K562 (cell line): ENCODE data around the gene HMGXB3. TPM values are rescaled to one million over a fixed set of nuclear protein-coding genes. Genes with fewer than 3 reads are reported as not detected.

Experiments
- CREB3 ChIP-seq: fragments of 450-650 bp; conservative IDR thresholded peaks from 2 replicates; pipeline ENCODE4 v1.6.1; 2016; ENCODE audit warnings: missing genetic modification characterization, low read depth, mild to moderate bottlenecking, missing compliant biosample characterization, moderate library complexity
- ETV5 ChIP-seq: sonication (generic); formaldehyde crosslinking; IDR thresholded peaks from 2 replicates; pipeline ENCODE4 v1.4.0; 2020; ENCODE audit warnings: low read depth, mild to moderate bottlenecking, missing genetic modification reagents
- MCM5 ChIP-seq: fragments of 450-650 bp; IDR thresholded peaks from 2 replicates; pipeline ENCODE4 v1.6.1; 2016; ENCODE audit warnings: low read depth
- MGA ChIP-seq: fragments of 450-650 bp; IDR thresholded peaks from 2 replicates; pipeline ENCODE4 v1.6.1; 2016; ENCODE audit warnings: mild to moderate bottlenecking, moderate library complexity
- NFE2L1 ChIP-seq: fragments of 450-650 bp; IDR thresholded peaks from 2 replicates; pipeline ENCODE4 v1.6.1; 2016; ENCODE audit warnings: missing genetic modification characterization, low read depth, mild to moderate bottlenecking, missing compliant biosample characterization, moderate library complexity, borderline replicate concordance
- RFX5 ChIP-seq: IDR thresholded peaks from 2 replicates; pipeline ENCODE4 v1.6.1; 2011; ENCODE audit warnings: low read depth, mild to moderate bottlenecking, improper control_type of control experiment, low read length
- SETDB1 ChIP-seq: IDR thresholded peaks from one replicate; pipeline ENCODE4 v1.6.1; 2012; ENCODE audit warnings: low read length, control low read depth, inconsistent platforms
- TCFL5 ChIP-seq: fragments of 250-450 bp; sonication (Bioruptor Pico); conservative IDR thresholded peaks from 2 replicates; pipeline ENCODE4 v1.6.1; 2021; ENCODE audit warnings: mild to moderate bottlenecking, moderate library complexity, matching md5 sums
- TEAD2 ChIP-seq: fragments of 450-650 bp; IDR thresholded peaks from 2 replicates; pipeline ENCODE4 v1.6.1; 2016; ENCODE audit warnings: missing genetic modification characterization, control low read depth, missing compliant biosample characterization
- polyA plus RNA-seq, 8 experiments: library from polyadenylated mRNA; depleted of rRNA in 4 of 8; stranded (reverse) in 5 of 8; unstranded in 3 of 8; fragments of >200 nt; fragmentation: Nextera tagmentation in 2 of 8; fragmentation: Illumina TruSeq in 1 of 8; extraction: Ambion mirVana in 2 of 8; extraction: Trizol in 1 of 8; gene quantifications; 2 replicates each; pipeline versions ENCODE4 v1.2.1 to v1.2.3, GENCODE V29; 2011 to 2014; ENCODE audit warnings: inconsistent platforms in 1 of 8, missing spikeins in 1 of 8
- total RNA-seq, 7 experiments: library from RNA; depleted of rRNA in 6 of 7; stranded (reverse); fragments of >200 nt in 6 of 7; fragmentation: Illumina TruSeq in 2 of 7; extraction: Trizol in 2 of 7; gene quantifications; 2 replicates each; pipeline versions ENCODE4 v1.2.1 to v1.2.3, GENCODE V29; 2011 to 2021; ENCODE audit warnings: low replicate concordance in 1 of 7
- TF ChIP-seq, protein P1 (sequence below): sonication (generic); formaldehyde crosslinking; IDR thresholded peaks from 2 replicates; pipeline ENCODE4 v1.8.1; 2023; ENCODE audit warnings: mild to moderate bottlenecking, missing genetic modification reagents
- TF ChIP-seq, protein P2 (sequence below): fragments of 250-450 bp; sonication (Bioruptor Pico); IDR thresholded peaks from 2 replicates; pipeline ENCODE4 v1.8.0; 2021; ENCODE audit warnings: moderate library complexity, mild to moderate bottlenecking, inconsistent platforms

The HMGXB3 gene
- total and polyA plus RNA-seq, 9 of the 15 experiments (the other 6 are each of a cell fraction or from before 2014, with no cell fraction given): 1.8 to 44.1 (median 32.2) TPM

DNA sequence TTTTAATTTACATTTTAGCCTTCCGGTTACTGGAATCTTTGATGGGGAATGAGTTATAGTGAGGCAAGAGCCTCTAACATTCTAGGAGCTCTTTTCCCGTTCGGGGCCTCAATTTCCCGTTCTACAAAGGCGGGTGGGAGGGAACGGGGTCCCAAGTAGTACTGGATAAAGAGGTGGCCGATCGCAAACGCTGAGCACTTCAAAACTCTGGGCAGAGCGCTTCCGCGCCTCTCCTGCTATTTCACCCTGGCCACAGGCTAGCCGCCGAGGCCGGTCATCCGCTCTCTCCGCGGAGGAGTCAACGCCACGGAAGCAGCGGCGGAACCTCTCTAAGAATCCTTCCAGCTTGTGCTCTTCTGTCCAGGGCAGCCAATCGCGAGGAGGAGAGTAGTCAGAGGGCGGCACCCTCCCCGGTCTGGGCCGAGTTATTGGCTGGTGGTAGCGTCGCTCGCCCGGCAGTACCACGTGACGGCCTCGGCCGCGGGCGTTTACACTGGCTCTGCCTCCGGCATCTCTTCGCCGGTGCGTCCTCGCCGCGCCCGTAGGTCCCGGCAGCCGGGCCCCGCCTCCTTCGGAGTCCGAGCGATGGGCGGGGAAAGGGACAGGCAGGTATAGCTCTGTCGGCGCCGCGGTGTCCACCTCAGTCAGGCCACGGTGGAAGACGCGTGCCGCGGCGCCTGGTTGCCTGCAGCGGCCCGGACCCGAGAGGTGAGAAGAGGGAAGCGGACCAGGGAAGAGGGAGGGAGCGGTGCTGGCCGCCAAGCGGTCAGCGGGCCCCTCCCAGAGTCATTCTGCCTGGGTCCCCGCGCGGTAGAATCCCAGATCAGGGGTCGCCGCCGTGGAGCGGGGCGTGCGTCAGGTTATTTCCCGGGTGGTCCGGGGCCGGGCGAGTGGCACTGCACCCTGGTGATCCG, 40.0 kb upstream of the HMGXB3 start, which contains the start of gene SLC26A2 (continued):
- TF ChIP-seq MGA (peak; percentile 95), TEAD2 (tag) (no peak), TCFL5 (no peak), ETV5 (CRISPR knock-in tag) (no peak), NFE2L1 (tag) (no peak), MCM5 (no peak), RFX5 (no peak), SETDB1 (no peak), CREB3 (tag) (no peak)
- TF ChIP-seq, protein P1, sequence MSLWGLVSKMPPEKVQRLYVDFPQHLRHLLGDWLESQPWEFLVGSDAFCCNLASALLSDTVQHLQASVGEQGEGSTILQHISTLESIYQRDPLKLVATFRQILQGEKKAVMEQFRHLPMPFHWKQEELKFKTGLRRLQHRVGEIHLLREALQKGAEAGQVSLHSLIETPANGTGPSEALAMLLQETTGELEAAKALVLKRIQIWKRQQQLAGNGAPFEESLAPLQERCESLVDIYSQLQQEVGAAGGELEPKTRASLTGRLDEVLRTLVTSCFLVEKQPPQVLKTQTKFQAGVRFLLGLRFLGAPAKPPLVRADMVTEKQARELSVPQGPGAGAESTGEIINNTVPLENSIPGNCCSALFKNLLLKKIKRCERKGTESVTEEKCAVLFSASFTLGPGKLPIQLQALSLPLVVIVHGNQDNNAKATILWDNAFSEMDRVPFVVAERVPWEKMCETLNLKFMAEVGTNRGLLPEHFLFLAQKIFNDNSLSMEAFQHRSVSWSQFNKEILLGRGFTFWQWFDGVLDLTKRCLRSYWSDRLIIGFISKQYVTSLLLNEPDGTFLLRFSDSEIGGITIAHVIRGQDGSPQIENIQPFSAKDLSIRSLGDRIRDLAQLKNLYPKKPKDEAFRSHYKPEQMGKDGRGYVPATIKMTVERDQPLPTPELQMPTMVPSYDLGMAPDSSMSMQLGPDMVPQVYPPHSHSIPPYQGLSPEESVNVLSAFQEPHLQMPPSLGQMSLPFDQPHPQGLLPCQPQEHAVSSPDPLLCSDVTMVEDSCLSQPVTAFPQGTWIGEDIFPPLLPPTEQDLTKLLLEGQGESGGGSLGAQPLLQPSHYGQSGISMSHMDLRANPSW (CRISPR knock-in tag): no peak
- TF ChIP-seq, protein P2, sequence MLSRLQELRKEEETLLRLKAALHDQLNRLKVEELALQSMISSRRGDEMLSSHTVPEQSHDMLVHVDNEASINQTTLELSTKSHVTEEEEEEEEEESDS (CRISPR knock-in tag): no peak
